Mammary epithelial cell (primary cell): Measurements from ENCODE around the gene PRDM9.

Source experiments
- CTCF ChIP-seq, 2 donors: IDR thresholded peaks in 1 of 2; conservative IDR thresholded peaks in 1 of 2; 2 replicates each; pipeline ENCODE4 v1.5.1; 2011 to 2012; ENCODE audit warnings: inconsistent platforms in 2 of 2, low read length in 2 of 2, mild to moderate bottlenecking in 2 of 2, control low read depth in 1 of 2, low read depth in 1 of 2; ENCODE audit not compliant: insufficient read depth in 1 of 2; ENCODE audit errors: extremely low read depth in 1 of 2
- EZH2 ChIP-seq: IDR thresholded peaks from 2 replicates; pipeline ENCODE4 v1.6.1; 2012; ENCODE audit warnings: low read length, inconsistent platforms, borderline replicate concordance

- TF ChIP-seq CTCF (conservative IDR thresholded peaks at IDR 0.05 in 1 of 2, IDR thresholded peaks at IDR 0.05 in 1 of 2; ENCODE audit: extremely low read depth in 1 of 2, insufficient read depth in 1 of 2, low read depth in 1 of 2, low read length in 2 of 2) (no peak), EZH2 (no peak)
These were observed 23.3 kb upstream of the PRDM9 start for GRCh38 chr5:23484096-23484495.
